ENCODE measurements around the gene SPEG. TPM values are rescaled to one million over a fixed set of nuclear protein-coding genes. Genes with fewer than 3 reads are reported as not detected.

Gene SPEG
- total RNA-seq, 1 experiment from 2014 or later, result 23.3 TPM

- Mint-ChIP-seq H3K4me3 (ENCODE audit: unreplicated experiment) (no peak overlapping the region), H3K9me3 (ENCODE audit: unreplicated experiment) (no peaks in the 10 kb centered on the region), H3K4me1 (ENCODE audit: insufficient read depth, unreplicated experiment) (peaks cover 6% of the 10 kb centered on the region), H3K36me3 (ENCODE audit: insufficient read depth, unreplicated experiment) (no peaks in the 10 kb centered on the region), H3K27me3 (ENCODE audit: insufficient read depth, unreplicated experiment) (peaks cover 83% of the 10 kb centered on the region), H3K27ac (ENCODE audit: low read depth, unreplicated experiment) (no peak overlapping the region)
- no peak for TF ChIP-seq CTCF (IDR thresholded peaks at IDR 0.05; ENCODE audit: unreplicated experiment)
- DNase-seq (ENCODE audit: unreplicated experiment), result no peak
- no TSS peak for BruUV-seq (replicated peaks)
- POLR2A ChIA-PET, result no interaction called here
- CTCF ChIA-PET, result interaction anchor here (0.6 to 1.0 kb wide), 5 partner anchors 14 to 114 kb away, joined by 3 to 4 read pairs (median 4); no protein-coding TSS in a partner anchor
- intact Hi-C loops (cut with micrococcal nuclease), result no loop called here
Measured at GRCh38 chr2:219515874-219516629, 81.4 kb downstream of the SPEG start.

DNA sequence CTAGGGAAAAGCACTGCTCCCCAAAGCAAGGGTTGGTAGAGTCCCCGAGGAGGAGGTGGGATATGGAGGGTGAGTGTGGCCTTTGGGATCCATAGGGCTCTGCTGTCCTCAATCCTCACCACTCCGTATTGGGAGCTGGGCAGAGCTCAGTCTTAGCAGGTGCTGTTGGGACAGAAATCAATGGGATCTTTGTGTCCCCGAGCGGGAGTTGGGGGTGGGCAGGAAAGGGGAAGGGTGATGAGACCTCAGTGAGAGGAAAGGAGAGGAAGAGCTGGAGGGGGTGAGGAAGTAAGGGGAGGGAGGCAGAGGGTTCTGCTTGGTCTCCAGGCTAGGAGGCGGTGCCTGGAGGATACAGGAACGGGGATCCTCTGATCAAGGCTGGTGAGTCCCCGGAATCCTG, 82.2 kb downstream of the SPEG start:
- Mint-ChIP-seq H3K27me3 (ENCODE audit: insufficient read depth, unreplicated experiment) (peaks cover 82% of the 10 kb centered on the region), H3K4me1 (ENCODE audit: insufficient read depth, unreplicated experiment) (peaks cover 14% of the 10 kb centered on the region), H3K9me3 (ENCODE audit: unreplicated experiment) (no peaks in the 10 kb centered on the region), H3K27ac (ENCODE audit: low read depth, unreplicated experiment) (no peak overlapping the region), H3K4me3 (ENCODE audit: unreplicated experiment) (no peak overlapping the region), H3K36me3 (ENCODE audit: insufficient read depth, unreplicated experiment) (no peaks in the 10 kb centered on the region)
- DNase-seq (ENCODE audit: unreplicated experiment), result no peak
- no TSS peak for BruUV-seq (replicated peaks)
- intact Hi-C loops (cut with micrococcal nuclease), result no loop called here
- TF ChIP-seq CTCF (IDR thresholded peaks at IDR 0.05; ENCODE audit: unreplicated experiment), result no peak
- ChIA-PET POLR2A (interaction anchor here (0.7 kb wide), 1 partner anchor 17 kb away, joined by 3 read pairs; no protein-coding TSS in a partner anchor), CTCF (interaction anchor here (0.6 to 2.8 kb wide), 4 partner anchors 13 to 263 kb away, joined by 3 to 11 read pairs (median 3); partner anchors contain the start of gene TUBA4A)

- no peak for TF ChIP-seq CTCF (IDR thresholded peaks at IDR 0.05; ENCODE audit: unreplicated experiment)
- Mint-ChIP-seq H3K27ac (ENCODE audit: low read depth, unreplicated experiment) (no peak overlapping the region), H3K27me3 (ENCODE audit: insufficient read depth, unreplicated experiment) (peaks cover 74% of the 10 kb centered on the region), H3K4me1 (ENCODE audit: insufficient read depth, unreplicated experiment) (peaks cover 18% of the 10 kb centered on the region), H3K4me3 (ENCODE audit: unreplicated experiment) (no peak overlapping the region), H3K9me3 (ENCODE audit: unreplicated experiment) (no peaks in the 10 kb centered on the region), H3K36me3 (ENCODE audit: insufficient read depth, unreplicated experiment) (no peaks in the 10 kb centered on the region)
- intact Hi-C loops (cut with micrococcal nuclease), result no loop called here
- ChIA-PET POLR2A (no interaction called here), CTCF (interaction anchor here (0.5 to 2.8 kb wide), 9 partner anchors 8 to 531 kb away, joined by 3 to 28 read pairs (median 4); no protein-coding TSS in a partner anchor)
- DNase-seq (ENCODE audit: unreplicated experiment), result no peak
- no TSS peak for BruUV-seq (replicated peaks)
Measured at GRCh38 chr2:219517954-219518778, 83.5 kb downstream of the SPEG start.

DNA sequence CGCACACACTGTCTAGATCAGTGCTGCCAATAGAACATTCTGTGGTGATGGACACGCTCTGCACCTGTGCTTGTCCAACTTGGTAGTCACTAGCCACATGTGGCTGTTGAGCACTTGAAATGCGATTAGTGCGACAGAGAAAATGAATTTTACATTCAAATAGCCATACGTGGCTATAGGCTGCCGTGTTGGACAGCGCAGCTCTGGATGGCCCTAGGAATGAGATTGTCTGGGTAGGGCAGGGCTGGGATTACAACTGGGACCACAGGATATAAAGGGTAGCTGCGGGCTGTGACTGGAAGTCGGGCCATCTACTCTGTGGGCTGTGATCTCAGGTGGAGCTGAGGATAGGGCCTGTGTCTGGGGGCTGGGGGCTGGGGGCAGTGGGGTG, 84.9 kb downstream of the SPEG start:
- peaks cover 18% of the 10 kb centered on the region for H3K4me1 Mint-ChIP-seq (ENCODE audit: insufficient read depth, unreplicated experiment)
- BruUV-seq (replicated peaks), result no TSS peak
- POLR2A ChIA-PET, result interaction anchor here (1.5 kb wide), 1 partner anchor 21 kb away, joined by 5 read pairs; the partner anchor contains the start of gene GMPPA
- no peak for TF ChIP-seq CTCF (IDR thresholded peaks at IDR 0.05; ENCODE audit: unreplicated experiment)
- no peaks in the 10 kb centered on the region for H3K36me3 Mint-ChIP-seq (ENCODE audit: insufficient read depth, unreplicated experiment)
- no peak overlapping the region for H3K27ac Mint-ChIP-seq (ENCODE audit: low read depth, unreplicated experiment)
- H3K4me3 Mint-ChIP-seq (ENCODE audit: unreplicated experiment), result no peak overlapping the region
- CTCF ChIA-PET, result interaction anchor here (1.1 to 2.2 kb wide), 7 partner anchors 8 to 117 kb away, joined by 3 to 28 read pairs (median 5); a partner anchor contains a TSS
- intact Hi-C loops (cut with micrococcal nuclease), result no loop called here
- no peak for DNase-seq (ENCODE audit: unreplicated experiment)
- no peaks in the 10 kb centered on the region for H3K9me3 Mint-ChIP-seq (ENCODE audit: unreplicated experiment)
- peaks cover 61% of the 10 kb centered on the region for H3K27me3 Mint-ChIP-seq (ENCODE audit: insufficient read depth, unreplicated experiment)

All from MCF 10A (cell line).